HEK293 (cell line): ENCODE data around the gene UGT1A6.
"Not testable (repeated sequence)": the region's sequence is repeated elsewhere in the genome, so short reads cannot be mapped to it uniquely, and the experiment has no call there.

ENCODE experiments used
- CTCF ChIA-PET: fragments of 350-600 bp; formaldehyde crosslinking; extraction: SDS; loops from one replicate; lab custom pipeline; 2021; ENCODE audit warnings: antibody characterized with exemption; lab: Yijun Ruan, JAX
- POLR2A ChIA-PET: fragments of 300-600 bp; formaldehyde crosslinking; extraction: SDS; loops from one replicate; lab custom pipeline; 2020; ENCODE audit warnings: antibody characterized with exemption, inconsistent platforms; lab: Yijun Ruan, JAX
- H3K27ac ChIP-seq: fragments of 200-500 bp; sonication (Bioruptor generic); 2 replicates; pipeline ENCODE4 v1.5.1; 2014; ENCODE audit warnings: low read depth, low read length, control low read depth, inconsistent platforms; ENCODE audit errors: extremely low read depth
- H3K36me3 ChIP-seq, 2 experiments: fragments of 200-500 bp in 1 of 2; sonication (Bioruptor generic) in 1 of 2; 1 replicate in 1 of 2; 2 replicates in 1 of 2; pipeline ENCODE4 v1.5.1; 2014 to 2017; ENCODE audit warnings: inconsistent platforms in 2 of 2, low read length in 2 of 2; ENCODE audit not compliant: control insufficient read depth in 2 of 2, insufficient read depth in 1 of 2
- H3K4me1 ChIP-seq: fragments of 200-500 bp; sonication (Bioruptor generic); 2 replicates; pipeline ENCODE4 v1.5.1; 2014; ENCODE audit warnings: mild to moderate bottlenecking, low read length, inconsistent platforms; ENCODE audit not compliant: control insufficient read depth, insufficient read depth
- H3K4me3 ChIP-seq: 2 replicates; pipeline ENCODE4 v1.5.1; 2011; ENCODE audit warnings: low read depth, mild to moderate bottlenecking, control low read depth, low read length, moderate library complexity
- H3K9me3 ChIP-seq: fragments of 200-500 bp; sonication (Bioruptor generic); 2 replicates; pipeline ENCODE4 v1.5.1; 2014; ENCODE audit warnings: low read depth, low read length, inconsistent platforms; ENCODE audit not compliant: control insufficient read depth, insufficient read depth
- ATF2 ChIP-seq: fragments of 450-650 bp; formaldehyde crosslinking; IDR thresholded peaks from 2 replicates; pipeline ENCODE4 v1.5.1; 2016; ENCODE audit warnings: missing biosample characterization, missing genetic modification characterization, low read depth
- HOXD13 ChIP-seq: sonication (generic); formaldehyde crosslinking; IDR thresholded peaks from 2 replicates; pipeline ENCODE4 v1.8.0; 2022; ENCODE audit warnings: missing genetic modification reagents, borderline replicate concordance
- KLF10 ChIP-seq: fragments of 450-650 bp; IDR thresholded peaks from 2 replicates; pipeline ENCODE4 v1.5.1; 2018; ENCODE audit warnings: missing biosample characterization, mild to moderate bottlenecking, missing genetic modification characterization
- MEIS1 ChIP-seq: sonication (generic); formaldehyde crosslinking; IDR thresholded peaks from 2 replicates; pipeline ENCODE4 v1.8.1; 2022; ENCODE audit warnings: missing genetic modification reagents, mild to moderate bottlenecking, borderline replicate concordance
- MYNN ChIP-seq: fragments of 450-650 bp; formaldehyde crosslinking; IDR thresholded peaks from 2 replicates; pipeline ENCODE4 v1.5.1; 2016; ENCODE audit warnings: missing biosample characterization, missing genetic modification characterization, borderline replicate concordance
- MZF1 ChIP-seq: fragments of 450-650 bp; formaldehyde crosslinking; IDR thresholded peaks from 2 replicates; pipeline ENCODE4 v1.5.1; 2017; ENCODE audit warnings: missing biosample characterization, missing genetic modification characterization, borderline replicate concordance
- OVOL3 ChIP-seq: fragments of 450-650 bp; formaldehyde crosslinking; IDR thresholded peaks from 2 replicates; pipeline ENCODE4 v1.5.1; 2016; ENCODE audit warnings: missing biosample characterization, missing genetic modification characterization
- RBAK ChIP-seq: fragments of 450-650 bp; formaldehyde crosslinking; IDR thresholded peaks from 2 replicates; pipeline ENCODE4 v1.5.1; 2016; ENCODE audit warnings: missing biosample characterization, missing genetic modification characterization
- REPIN1 ChIP-seq: fragments of 450-650 bp; formaldehyde crosslinking; IDR thresholded peaks from 2 replicates; pipeline ENCODE4 v1.5.1; 2017; ENCODE audit warnings: missing biosample characterization, missing genetic modification characterization, low read depth
- SETDB1 ChIP-seq: IDR thresholded peaks from one replicate; pipeline ENCODE4 v1.6.1; 2017; ENCODE audit warnings: mild to moderate bottlenecking, low read length, moderate library complexity, mixed read lengths; ENCODE audit not compliant: insufficient read length
- SP3 ChIP-seq: fragments of 450-650 bp; formaldehyde crosslinking; IDR thresholded peaks from 2 replicates; pipeline ENCODE4 v1.5.1; 2016; ENCODE audit warnings: missing biosample characterization, missing genetic modification characterization
- ZBTB48 ChIP-seq: fragments of 450-650 bp; formaldehyde crosslinking; IDR thresholded peaks from 2 replicates; pipeline ENCODE4 v1.5.1; 2016; ENCODE audit warnings: missing biosample characterization, missing genetic modification characterization
- ZBTB8A ChIP-seq: fragments of 450-650 bp; formaldehyde crosslinking; IDR thresholded peaks from 2 replicates; pipeline ENCODE4 v1.5.1; 2016; ENCODE audit warnings: missing biosample characterization, missing genetic modification characterization
- ZFP3 ChIP-seq: fragments of 450-650 bp; formaldehyde crosslinking; IDR thresholded peaks from 2 replicates; pipeline ENCODE4 v1.5.1; 2016; ENCODE audit warnings: low read depth, missing biosample characterization, missing genetic modification characterization
- ZNF292 ChIP-seq: fragments of 450-650 bp; formaldehyde crosslinking; IDR thresholded peaks from 2 replicates; pipeline ENCODE4 v1.5.1; 2016; ENCODE audit warnings: low read depth, missing biosample characterization, missing genetic modification characterization, borderline replicate concordance
- ZNF391 ChIP-seq: fragments of 450-650 bp; formaldehyde crosslinking; IDR thresholded peaks from 2 replicates; pipeline ENCODE4 v1.5.1; 2016; ENCODE audit warnings: low read depth, missing biosample characterization, missing genetic modification characterization, borderline replicate concordance
- ZNF510 ChIP-seq: fragments of 450-650 bp; formaldehyde crosslinking; IDR thresholded peaks from 2 replicates; pipeline ENCODE4 v1.5.1; 2018; ENCODE audit warnings: mild to moderate bottlenecking, missing genetic modification characterization, missing biosample characterization; ENCODE audit not compliant: insufficient replicate concordance
- ZNF549 ChIP-seq: fragments of 450-650 bp; IDR thresholded peaks from 2 replicates; pipeline ENCODE4 v1.5.1; 2018; ENCODE audit warnings: missing biosample characterization, missing genetic modification characterization, mild to moderate bottlenecking, inconsistent platforms, moderate library complexity
- ZNF626 ChIP-seq: fragments of 450-650 bp; sonication (Bioruptor Pico); formaldehyde crosslinking; IDR thresholded peaks from 2 replicates; pipeline ENCODE4 v1.5.1; 2018; ENCODE audit warnings: missing biosample characterization, missing genetic modification characterization, inconsistent platforms
- ZNF785 ChIP-seq: fragments of 450-650 bp; formaldehyde crosslinking; IDR thresholded peaks from 2 replicates; pipeline ENCODE4 v1.5.1; 2016; ENCODE audit warnings: missing biosample characterization, missing genetic modification characterization
- ZSCAN16 ChIP-seq: fragments of 450-650 bp; formaldehyde crosslinking; IDR thresholded peaks from 2 replicates; pipeline ENCODE4 v1.5.1; 2016; ENCODE audit warnings: missing biosample characterization, missing genetic modification characterization

UGT1A6 gene

GRCh38 chr2:233750689-233751088, 58.0 kb downstream of the UGT1A6 start:
- TF ChIP-seq SETDB1, result peak; percentile 76
- H3K4me1 ChIP-seq, H3K4me3 ChIP-seq, H3K27ac ChIP-seq, H3K36me3 ChIP-seq, POLR2A ChIA-PET, H3K9me3 ChIP-seq: not testable (repeated sequence)
- CTCF ChIA-PET, result interaction anchor here (0.6 to 0.7 kb wide), 2 partner anchors 303 to 371 kb away, joined by 3 to 4 read pairs; no protein-coding TSS in a partner anchor

- POLR2A ChIA-PET, H3K27ac ChIP-seq, H3K9me3 ChIP-seq, H3K4me1 ChIP-seq, H3K4me3 ChIP-seq, H3K36me3 ChIP-seq: not testable (repeated sequence)
- CTCF ChIA-PET, result interaction anchor here (0.6 to 0.7 kb wide), 2 partner anchors 303 to 371 kb away, joined by 3 to 4 read pairs; no protein-coding TSS in a partner anchor
Observed at GRCh38 chr2:233751212-233752009, 58.7 kb downstream of the UGT1A6 start.

- H3K9me3 ChIP-seq, result no peaks in the 10 kb centered on the region
- CTCF ChIA-PET, result no interaction called here
- H3K4me1 ChIP-seq, result no peaks in the 10 kb centered on the region
- TF ChIP-seq ZFP3 (tag by site-specific recombination) (no peak), ZNF391 (tag by site-specific recombination) (no peak), REPIN1 (tag by site-specific recombination) (no peak), ZNF785 (tag by site-specific recombination) (no peak), ZSCAN16 (tag by site-specific recombination) (no peak), ATF2 (no peak), ZNF626 (tag by site-specific recombination) (no peak), MZF1 (tag by site-specific recombination) (no peak), MYNN (no peak), OVOL3 (tag by site-specific recombination) (no peak)
- H3K4me3 ChIP-seq, result no peak overlapping the region
- no peaks in the 10 kb centered on the region for H3K36me3 ChIP-seq
- POLR2A ChIA-PET, result no interaction called here
- no peak overlapping the region for H3K27ac ChIP-seq
Observed at GRCh38 chr2:233754872-233755611, 62.4 kb downstream of the UGT1A6 start.

GRCh38 chr2:233756429-233757081, 63.9 kb downstream of the UGT1A6 start:
- POLR2A ChIA-PET, result no interaction called here
- TF ChIP-seq SP3 (tag by site-specific recombination) (no peak), HOXD13 (CRISPR knock-in tag) (no peak), ZBTB8A (tag by site-specific recombination) (no peak), ZNF292 (tag by site-specific recombination) (no peak), ZNF510 (tag by site-specific recombination) (no peak), ZBTB48 (tag by site-specific recombination) (no peak), RBAK (tag by site-specific recombination) (no peak), MEIS1 (CRISPR knock-in tag) (no peak), ZNF549 (tag by site-specific recombination) (no peak), KLF10 (no peak)
- CTCF ChIA-PET, result no interaction called here
- H3K4me1 ChIP-seq, result no peaks in the 10 kb centered on the region
- H3K27ac ChIP-seq, result no peak overlapping the region
- H3K4me3 ChIP-seq, result no peak overlapping the region
- H3K36me3 ChIP-seq, result no peaks in the 10 kb centered on the region
- no peaks in the 10 kb centered on the region for H3K9me3 ChIP-seq
